Choroid plexus epithelial cell (primary cell): ENCODE data around the gene ST7.

Experiments used
- DNase-seq: peaks from one replicate; pipeline ENCODE4 v3.0.0-alpha.2; 2010; ENCODE audit warnings: low read depth
- H3K4me3 ChIP-seq: 2 replicates; pipeline ENCODE4 v1.5.1; 2011; ENCODE audit warnings: low read depth, mild to moderate bottlenecking, control low read depth, low read length, moderate library complexity
- TF ChIP-seq, protein P1 (sequence below): conservative IDR thresholded peaks from 2 replicates; pipeline ENCODE4 v1.5.1; 2011; ENCODE audit warnings: low read depth, mild to moderate bottlenecking, control low read depth, inconsistent platforms, low read length, moderate library complexity

ST7 gene

GRCh38 chr7:116979430-116979829 is 26.1 kb downstream of the ST7 start:
- DNase-seq: no peak
- H3K4me3 ChIP-seq: no peak overlapping the region
- TF ChIP-seq, protein P1, sequence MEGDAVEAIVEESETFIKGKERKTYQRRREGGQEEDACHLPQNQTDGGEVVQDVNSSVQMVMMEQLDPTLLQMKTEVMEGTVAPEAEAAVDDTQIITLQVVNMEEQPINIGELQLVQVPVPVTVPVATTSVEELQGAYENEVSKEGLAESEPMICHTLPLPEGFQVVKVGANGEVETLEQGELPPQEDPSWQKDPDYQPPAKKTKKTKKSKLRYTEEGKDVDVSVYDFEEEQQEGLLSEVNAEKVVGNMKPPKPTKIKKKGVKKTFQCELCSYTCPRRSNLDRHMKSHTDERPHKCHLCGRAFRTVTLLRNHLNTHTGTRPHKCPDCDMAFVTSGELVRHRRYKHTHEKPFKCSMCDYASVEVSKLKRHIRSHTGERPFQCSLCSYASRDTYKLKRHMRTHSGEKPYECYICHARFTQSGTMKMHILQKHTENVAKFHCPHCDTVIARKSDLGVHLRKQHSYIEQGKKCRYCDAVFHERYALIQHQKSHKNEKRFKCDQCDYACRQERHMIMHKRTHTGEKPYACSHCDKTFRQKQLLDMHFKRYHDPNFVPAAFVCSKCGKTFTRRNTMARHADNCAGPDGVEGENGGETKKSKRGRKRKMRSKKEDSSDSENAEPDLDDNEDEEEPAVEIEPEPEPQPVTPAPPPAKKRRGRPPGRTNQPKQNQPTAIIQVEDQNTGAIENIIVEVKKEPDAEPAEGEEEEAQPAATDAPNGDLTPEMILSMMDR: no peak

DNA sequence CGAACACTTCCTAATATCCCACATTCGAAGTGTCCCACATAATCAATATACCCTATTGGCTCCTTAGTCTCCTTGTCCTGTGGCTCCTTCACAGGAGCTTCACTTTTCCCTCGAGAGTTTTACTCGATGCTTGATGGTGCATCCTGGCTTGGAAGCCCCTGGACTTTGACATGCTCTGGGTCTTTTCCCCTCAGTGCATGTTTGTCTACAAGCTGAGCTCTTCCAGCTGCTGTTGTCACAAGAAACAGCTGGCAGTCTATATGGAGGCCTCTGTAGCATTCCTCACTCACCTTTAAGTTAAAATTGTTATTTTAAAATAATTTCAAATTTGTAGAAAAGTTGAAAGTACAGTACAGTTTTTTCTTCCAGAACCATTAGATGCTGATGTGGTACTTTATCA is 27.1 kb downstream of the ST7 start:
- DNase-seq: no peak
- H3K4me3 ChIP-seq: no peak overlapping the region
- TF ChIP-seq, protein P1: no peak

DNA sequence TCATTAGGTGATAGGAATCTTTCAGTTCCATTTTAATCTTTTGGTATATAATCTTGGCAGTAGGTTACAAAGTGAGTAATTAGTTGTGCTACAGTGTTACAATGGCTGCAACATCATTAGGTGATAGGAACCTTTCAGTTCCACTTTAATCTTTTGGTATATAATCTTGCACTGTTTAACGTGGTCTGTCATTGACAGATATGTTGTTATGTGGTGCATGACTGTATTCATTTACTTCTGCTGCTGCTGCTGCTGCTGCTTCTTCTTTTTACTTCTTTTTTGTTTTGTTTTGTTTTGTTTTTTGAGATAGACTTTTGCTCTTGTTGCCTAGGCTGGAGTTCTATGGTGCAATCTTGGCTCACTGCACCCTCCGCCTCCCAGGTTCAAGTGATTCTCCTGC is 28.6 kb downstream of the ST7 start:
- H3K4me3 ChIP-seq: no peak overlapping the region
- DNase-seq: no peak
- TF ChIP-seq, protein P1: no peak

GRCh38 chr7:116984511-116984910 is 31.2 kb downstream of the ST7 start:
- TF ChIP-seq, protein P1: no peak
- DNase-seq: no peak
- no peak overlapping the region for H3K4me3 ChIP-seq

GRCh38 chr7:116984917-116985316 is 31.6 kb downstream of the ST7 start:
- peak; percentile 50 for DNase-seq
- TF ChIP-seq, protein P1: peak; percentile 59
- no peak overlapping the region for H3K4me3 ChIP-seq

GRCh38 chr7:116985575-116985974 is 32.3 kb downstream of the ST7 start:
- TF ChIP-seq, protein P1: no peak
- no peak for DNase-seq
- no peak overlapping the region for H3K4me3 ChIP-seq

GRCh38 chr7:116986611-116987565 is 33.6 kb downstream of the ST7 start:
- peak; percentile 22 for DNase-seq

More at GRCh38 chr7:116986611-116987565, 33.6 kb downstream of the ST7 start:
- no peak overlapping the region for H3K4me3 ChIP-seq
- TF ChIP-seq, protein P1: no peak
